ENCODE measurements around the gene NFATC3.

The NFATC3 gene

GRCh38 chr16:68049449-68049848 is 35.7 kb upstream of the NFATC3 start:
- no peak overlapping the region for H3K27ac ChIP-seq
- no peak for DNase-seq (ENCODE audit: low spot score)
- no peak overlapping the region for H3K4me3 ChIP-seq
- TF ChIP-seq, protein P1, sequence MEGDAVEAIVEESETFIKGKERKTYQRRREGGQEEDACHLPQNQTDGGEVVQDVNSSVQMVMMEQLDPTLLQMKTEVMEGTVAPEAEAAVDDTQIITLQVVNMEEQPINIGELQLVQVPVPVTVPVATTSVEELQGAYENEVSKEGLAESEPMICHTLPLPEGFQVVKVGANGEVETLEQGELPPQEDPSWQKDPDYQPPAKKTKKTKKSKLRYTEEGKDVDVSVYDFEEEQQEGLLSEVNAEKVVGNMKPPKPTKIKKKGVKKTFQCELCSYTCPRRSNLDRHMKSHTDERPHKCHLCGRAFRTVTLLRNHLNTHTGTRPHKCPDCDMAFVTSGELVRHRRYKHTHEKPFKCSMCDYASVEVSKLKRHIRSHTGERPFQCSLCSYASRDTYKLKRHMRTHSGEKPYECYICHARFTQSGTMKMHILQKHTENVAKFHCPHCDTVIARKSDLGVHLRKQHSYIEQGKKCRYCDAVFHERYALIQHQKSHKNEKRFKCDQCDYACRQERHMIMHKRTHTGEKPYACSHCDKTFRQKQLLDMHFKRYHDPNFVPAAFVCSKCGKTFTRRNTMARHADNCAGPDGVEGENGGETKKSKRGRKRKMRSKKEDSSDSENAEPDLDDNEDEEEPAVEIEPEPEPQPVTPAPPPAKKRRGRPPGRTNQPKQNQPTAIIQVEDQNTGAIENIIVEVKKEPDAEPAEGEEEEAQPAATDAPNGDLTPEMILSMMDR (IDR thresholded peaks at IDR 0.05) = no peak

GRCh38 chr16:68055395-68055794 is 29.8 kb upstream of the NFATC3 start:
- Histone ChIP-seq H3K27ac (no peak overlapping the region), H3K4me3 (no peak overlapping the region)
- TF ChIP-seq, protein P1 (IDR thresholded peaks at IDR 0.05) = no peak
- DNase-seq (ENCODE audit: low spot score) = no peak

DNA sequence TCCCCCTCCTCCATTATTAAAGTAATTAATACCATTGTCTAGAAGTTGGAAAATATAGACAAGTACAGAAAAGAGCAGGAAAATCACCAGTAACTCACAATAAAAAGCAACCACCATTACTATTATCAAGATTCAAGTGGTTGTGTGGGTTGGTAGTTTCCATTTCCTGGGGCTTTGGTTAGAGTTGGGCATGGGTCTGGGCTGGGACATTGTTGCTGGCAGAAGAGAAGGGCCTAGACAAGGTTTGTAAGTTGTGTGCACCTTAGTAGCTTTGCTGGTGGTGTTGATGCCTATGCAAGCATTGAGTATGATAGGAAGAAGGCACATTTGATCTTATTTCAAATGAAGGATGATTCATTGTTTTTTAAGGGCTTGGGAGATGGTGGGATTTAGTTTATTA is 25.4 kb upstream of the NFATC3 start:
- Histone ChIP-seq H3K27ac (no peak overlapping the region), H3K4me3 (no peak overlapping the region)
- TF ChIP-seq, protein P1 (IDR thresholded peaks at IDR 0.05) = no peak
- no peak for DNase-seq (ENCODE audit: low spot score)

- no peak overlapping the region for H3K27ac ChIP-seq
These were observed 23.8 kb upstream of the NFATC3 start for GRCh38 chr16:68061396-68061795.

DNA sequence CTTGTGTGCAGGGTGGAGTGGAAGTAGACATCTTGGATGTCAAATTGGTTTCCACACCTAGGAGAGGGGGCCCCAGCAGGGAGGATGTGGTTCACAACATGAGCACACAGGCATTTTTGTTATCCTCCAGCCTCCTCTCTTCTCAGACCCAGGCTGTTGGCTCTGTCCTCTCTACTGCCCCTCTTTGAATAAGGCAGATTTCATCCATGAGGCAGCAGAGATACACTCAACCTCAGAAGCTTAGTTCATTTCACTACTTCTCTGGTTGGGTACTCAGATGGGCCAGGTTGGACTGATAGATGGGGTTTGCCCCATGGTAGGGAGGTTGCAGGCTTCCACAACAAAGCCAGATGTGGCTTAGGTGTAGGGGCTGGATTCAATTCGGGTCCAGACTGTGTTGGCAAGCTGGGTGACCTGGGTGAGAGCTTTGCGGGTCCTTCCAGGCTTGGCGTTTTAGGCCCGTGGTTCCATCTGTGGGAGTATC is 22.2 kb upstream of the NFATC3 start:
- no peak for DNase-seq (ENCODE audit: low spot score)
- no peak overlapping the region for H3K4me3 ChIP-seq
- H3K27ac ChIP-seq = peak overlapping the region in 1 of 2 donors; percentile 10
- TF ChIP-seq, protein P1 (IDR thresholded peaks at IDR 0.05) = no peak

More at GRCh38 chr16:68061396-68061795, 23.8 kb upstream of the NFATC3 start:
- TF ChIP-seq, protein P1 (IDR thresholded peaks at IDR 0.05) = no peak
- no peak overlapping the region for H3K4me3 ChIP-seq
- DNase-seq (ENCODE audit: low spot score) = no peak

DNA sequence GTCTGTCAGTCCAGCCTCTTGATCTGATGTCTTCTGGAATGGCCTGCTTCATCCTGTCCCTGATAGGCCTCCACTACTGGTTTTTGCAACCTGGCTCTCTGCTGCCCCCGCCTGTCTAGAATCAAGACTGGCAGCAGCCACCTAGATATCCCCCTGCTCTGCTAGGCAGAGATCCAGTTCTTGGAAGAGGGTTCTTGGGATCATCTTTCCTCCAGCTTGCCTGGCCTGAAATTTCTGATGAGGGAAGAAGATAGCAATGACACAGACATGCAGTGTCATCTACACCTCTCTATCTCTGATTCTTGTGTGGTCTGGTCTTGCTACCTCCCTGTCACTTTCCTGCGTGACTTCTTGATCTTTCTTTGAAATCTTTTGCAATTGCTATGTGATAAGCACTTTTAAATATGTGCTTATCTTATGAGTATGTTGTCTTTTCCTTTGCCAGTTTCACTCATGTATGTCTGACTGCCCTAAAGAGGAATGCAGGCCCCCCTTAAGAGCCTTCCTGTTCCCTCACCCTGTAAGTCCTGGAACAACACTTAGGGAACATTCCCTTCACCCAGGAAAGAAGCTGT is 20.3 kb upstream of the NFATC3 start:
- DNase-seq (ENCODE audit: low spot score) = no peak
- TF ChIP-seq, protein P1 (IDR thresholded peaks at IDR 0.05) = peak; percentile 33
- Histone ChIP-seq H3K27ac (peak overlapping the region; percentile 22 to 85), H3K4me3 (no peak overlapping the region)

DNA sequence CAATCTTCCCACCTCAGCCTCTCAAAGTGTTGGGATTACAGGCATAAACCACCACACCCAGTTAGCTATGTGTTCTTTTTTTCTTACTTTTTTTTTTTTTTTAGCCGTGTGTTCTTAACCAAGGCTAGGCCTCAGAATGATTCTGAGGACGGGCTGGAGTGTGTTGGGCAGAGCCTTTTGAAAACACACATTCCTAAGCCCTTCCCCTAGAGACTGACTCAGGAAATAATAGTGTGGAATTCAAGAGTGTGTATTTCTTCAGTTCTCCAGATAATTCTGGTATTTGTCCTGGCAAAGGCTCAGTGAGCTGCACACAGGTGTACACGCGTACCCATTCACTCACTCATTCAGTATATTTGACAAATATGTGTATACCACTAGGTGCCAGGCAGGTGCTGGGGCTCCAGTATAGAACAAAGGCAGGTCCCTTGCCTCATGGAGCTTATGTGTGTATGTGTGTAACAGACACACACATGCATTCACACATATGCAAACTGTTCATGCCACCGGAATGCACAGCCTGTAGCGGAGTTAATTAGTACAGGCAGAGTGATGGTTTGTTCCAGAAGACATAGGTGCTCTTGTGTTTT is 19.4 kb upstream of the NFATC3 start:
- no peak for DNase-seq (ENCODE audit: low spot score)
- TF ChIP-seq, protein P1 (IDR thresholded peaks at IDR 0.05) = no peak
- Histone ChIP-seq H3K27ac (peak overlapping the region; percentile 21 to 85), H3K4me3 (no peak overlapping the region)
